ENCODE data around the gene ADAP1.

DNA sequence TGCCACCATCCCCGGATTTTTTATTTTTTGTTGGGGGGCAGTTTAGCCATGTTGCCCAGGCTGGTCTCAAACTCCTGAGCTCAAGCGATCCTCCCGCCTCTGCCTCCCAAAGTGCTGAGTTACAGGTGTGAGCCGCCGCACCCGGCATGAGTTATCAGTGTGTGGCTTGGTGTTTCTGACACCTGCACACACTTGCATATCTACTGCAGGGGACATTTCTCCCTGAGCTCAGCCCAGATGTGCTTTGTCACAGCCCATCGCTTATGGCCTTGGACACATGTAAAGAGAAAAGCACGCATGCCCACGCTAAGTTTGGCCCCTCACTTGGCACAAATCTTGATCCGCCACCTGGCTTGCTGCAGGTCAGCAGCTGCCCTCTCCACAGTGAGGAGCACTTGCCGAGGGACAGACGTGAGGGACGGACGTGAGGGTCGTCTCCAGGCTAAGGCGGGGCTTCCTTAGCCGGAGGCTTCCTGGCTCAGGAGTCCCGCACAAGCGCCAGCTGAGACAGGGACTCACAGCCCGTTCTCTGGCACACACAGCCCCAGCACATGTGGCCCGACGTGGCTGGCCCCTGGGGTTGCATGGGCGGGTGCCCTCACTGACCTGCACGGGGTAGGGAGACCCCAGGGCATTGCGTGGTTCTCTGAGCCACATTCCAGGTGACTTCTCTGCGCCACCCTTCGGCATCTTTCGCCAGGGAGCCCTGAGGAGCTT is 40.3 kb upstream of the ADAP1 start:
- TF ChIP-seq EZH2 (IDR thresholded peaks at IDR 0.05; ENCODE audit: insufficient read depth, poor library complexity, severe bottlenecking) (no peak), EZH2phosphoT487 (IDR thresholded peaks at IDR 0.05; ENCODE audit: insufficient read depth, low read depth) (no peak)
